GM18502 (cell line): ENCODE measurements around the gene AAMP.
"Not testable (repeated sequence)": the region's sequence is repeated elsewhere in the genome, so short reads cannot be mapped to it uniquely, and the experiment has no call there.

Experiments
- ATAC-seq: cut with Tn5 transposase; IDR thresholded peaks from one replicate; pipeline ENCODE4 v1.9.1; 2021; ENCODE audit warnings: mild to moderate bottlenecking; ENCODE audit not compliant: unreplicated experiment, poor library complexity

Gene AAMP

GRCh38 chr2:218276986-218277755, 7.2 kb upstream of the AAMP start:
- no peak for ATAC-seq

GRCh38 chr2:218275371-218276072, 5.6 kb upstream of the AAMP start:
- ATAC-seq = no peak

DNA sequence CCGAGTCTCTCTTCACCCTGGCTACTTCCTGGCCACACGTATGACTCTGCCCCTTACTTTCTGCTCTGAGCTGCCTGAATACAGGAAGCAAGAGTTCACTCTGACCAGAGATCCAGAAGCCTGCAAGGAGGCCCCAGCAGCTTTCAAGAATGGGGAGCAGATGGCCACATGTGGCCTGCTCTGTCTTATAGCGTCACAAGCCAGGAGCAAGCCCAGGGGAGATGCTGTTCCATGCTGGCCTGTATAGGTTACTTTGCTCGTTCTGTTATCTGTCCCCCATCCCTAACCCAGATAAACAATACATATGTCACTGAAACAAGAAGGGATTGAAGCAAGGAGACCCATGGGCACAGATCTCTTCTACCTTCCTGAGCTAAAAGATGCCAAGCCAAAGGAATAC, 4.6 kb upstream of the AAMP start:
- no peak for ATAC-seq

DNA sequence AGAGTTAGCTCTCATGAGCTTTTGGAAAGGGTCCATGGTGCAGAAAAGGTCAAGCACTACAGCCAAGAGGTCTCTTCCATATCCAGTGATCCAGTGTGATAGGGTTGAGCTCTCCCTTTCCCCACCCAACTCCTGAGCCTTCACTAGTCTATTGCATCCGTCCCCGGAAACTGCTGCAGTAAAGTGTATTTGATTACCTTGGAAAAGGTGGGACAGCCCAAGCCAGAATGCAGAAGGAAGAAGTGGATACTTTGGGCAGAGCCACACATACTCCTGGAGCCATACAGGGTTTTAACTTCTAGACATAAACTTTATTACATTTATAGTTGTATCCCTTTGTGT, 3.9 kb upstream of the AAMP start:
- ATAC-seq = no peak

GRCh38 chr2:218273214-218273907, 3.4 kb upstream of the AAMP start:
- not testable (repeated sequence) for ATAC-seq

DNA sequence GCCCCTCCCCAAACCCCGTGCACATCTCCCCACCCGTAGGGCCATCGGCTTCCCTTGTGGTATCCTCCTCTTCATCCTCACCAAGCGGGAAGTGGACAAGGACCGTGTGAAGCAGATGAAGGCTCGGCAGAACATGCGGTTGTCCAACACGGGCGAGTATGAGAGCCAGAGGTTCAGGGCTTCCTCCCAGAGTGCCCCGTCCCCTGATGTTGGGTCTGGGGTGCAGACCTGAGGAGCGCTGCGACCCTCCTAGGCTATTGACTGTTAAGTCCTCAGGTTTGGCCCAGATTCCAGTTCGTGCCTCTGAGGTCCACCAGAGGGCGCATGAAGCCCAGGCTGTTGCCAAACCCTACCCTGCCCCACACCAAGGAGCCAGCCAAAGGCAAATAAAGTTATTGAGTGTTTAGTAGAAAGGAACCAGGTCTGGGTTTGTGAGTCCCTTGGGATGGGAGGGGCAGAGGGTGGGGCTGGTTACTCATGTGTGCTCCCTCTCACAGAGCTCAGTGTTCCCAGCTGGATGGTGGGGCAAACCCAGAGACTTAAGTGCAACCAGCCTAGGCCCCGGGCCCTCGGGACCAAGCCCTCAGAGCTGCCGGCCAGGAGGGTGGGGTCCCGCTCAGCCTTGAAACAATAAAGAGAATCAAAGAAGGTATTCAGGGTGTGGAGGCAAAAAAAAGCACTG, 2.7 kb upstream of the AAMP start:
- ATAC-seq = peak; percentile 27

DNA sequence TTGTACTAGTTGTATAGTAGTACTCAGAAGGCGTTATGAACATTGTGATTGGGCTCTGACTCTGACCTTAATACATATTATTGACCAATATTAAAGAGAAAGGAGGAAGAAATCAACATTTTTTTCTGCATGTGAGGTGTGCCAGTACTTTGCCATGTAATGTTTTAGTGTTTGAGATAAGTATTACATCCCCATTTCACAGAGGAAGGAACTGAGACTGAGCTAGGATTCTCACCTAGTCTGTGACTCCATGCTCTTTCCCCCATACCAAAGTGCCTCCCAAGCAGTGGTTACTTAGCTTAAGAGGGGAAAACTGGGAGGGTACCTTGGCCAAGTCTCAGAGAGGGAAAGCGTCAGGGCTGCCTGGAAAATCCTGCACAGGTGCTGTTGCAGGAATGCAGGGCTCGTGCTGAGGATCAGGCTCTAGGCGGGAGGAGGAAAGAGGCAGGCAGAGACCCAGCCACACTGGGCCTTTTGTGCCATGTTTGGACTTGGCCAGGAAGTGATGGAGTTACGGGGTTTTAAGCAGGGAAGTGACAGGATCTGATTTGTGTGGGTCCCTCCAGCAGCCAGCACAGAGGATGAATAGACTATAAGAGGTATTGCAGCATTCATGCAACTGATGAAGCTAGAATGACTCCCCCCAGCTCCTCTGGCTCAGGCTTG, 2.1 kb upstream of the AAMP start:
- no peak for ATAC-seq

DNA sequence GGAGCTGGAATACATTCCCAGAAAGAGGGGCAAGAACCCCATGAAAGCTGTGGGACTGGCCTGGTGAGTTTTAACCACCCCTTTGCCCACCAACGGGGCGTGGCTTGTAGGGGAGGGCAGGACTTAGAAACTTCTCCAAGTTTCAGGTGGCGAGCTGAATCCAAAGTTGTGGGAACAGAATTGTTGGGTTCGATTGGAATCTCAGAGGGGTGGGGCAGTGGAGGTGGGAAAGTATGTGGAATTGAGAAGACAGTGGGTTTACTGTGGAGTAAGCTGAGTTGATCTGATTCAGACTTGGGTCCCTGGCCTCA, 1.5 kb upstream of the AAMP start:
- no peak for ATAC-seq

DNA sequence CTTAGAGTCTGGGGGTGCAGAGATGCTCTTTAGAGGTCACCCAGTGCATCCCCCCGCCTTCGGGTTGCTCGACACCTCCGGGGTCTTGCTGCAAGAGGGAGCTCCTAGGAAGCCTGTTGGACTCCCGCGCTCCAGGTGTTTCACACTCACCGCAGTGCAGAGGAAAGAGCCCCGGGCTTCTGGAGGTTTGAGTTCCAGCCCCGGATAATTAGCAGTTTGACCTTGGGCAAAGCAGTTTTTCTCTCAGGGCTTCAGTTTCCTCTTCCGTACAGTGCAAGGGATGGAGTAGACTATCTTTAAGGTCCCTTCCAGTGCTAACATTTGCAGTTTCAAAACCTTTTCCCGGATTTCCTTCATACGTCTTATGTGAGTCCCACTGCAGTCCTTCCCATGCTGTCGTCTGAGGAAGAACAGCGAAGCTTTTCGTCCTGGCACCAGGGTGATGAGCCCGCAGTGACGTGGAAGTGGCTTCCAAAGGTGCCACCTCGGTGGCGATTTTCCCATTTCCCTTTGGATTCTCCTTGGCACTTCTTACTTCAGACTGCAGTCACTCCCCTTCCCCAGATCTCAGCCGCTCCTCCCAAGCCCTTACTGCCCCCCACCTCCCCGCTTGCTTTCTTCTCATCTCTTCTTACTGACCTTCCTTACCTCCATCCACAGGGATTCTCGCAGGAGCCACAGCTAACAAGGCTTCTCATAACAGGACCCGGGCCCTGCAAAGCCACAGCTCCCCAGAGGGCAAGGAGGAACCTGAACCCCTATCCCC, 967 bp upstream of the AAMP start:
- no peak for ATAC-seq

DNA sequence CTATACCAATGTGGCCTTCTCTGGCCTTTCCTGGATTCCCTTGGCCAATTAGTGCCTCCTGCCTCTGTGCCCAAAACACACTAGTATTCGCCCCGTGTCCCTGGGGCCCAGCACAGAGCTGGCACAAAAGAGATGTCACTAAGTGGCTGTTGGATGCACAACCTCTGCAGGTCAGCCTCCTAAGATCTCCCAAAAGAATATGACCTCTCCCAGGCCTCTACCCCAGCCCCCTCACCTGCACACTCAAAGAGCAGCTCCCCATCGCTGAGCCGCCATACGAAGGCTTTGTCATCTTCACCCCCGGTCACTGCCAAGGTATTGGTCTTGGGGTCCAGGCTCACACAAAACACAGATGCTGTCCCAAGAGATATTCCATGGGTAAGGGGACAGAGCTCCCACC, 2.7 kb downstream of the AAMP start:
- no peak for ATAC-seq

DNA sequence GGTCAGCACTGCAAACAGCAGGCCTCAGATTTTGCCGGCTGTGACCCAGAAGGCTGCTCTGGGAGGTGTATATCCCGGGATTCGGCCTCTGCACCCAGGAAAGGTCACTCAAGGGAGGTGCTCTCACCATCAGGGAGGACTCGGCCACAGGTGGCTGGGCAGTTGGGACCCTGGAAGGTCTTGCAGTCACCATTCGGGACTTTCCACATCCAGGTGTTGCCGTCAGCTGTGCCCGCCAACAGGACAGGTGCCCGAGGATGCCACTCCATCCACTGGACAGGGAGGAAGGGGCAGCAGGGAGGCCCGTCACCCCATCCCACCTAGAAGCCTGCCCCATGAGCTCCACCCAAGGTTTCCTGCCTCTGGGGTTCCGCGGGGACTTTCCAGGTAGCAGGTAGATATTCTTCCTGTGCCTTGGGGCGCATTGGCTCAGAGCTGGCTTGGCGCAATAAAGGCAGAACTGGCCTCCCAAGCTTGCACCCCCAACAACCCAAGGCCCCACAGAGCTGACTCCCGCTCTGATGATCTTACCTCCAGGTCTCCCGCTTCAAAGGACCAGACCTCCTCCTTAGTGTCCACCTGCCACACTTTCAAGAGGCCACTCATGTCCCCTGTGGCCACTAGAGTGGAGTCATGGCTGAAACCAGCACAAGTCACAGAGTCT, 3.5 kb downstream of the AAMP start:
- ATAC-seq = no peak

- no peak for ATAC-seq
Measured at GRCh38 chr2:218265626-218266025, 4.3 kb downstream of the AAMP start.

GRCh38 chr2:218264773-218265561, 5.0 kb downstream of the AAMP start:
- ATAC-seq = no peak

DNA sequence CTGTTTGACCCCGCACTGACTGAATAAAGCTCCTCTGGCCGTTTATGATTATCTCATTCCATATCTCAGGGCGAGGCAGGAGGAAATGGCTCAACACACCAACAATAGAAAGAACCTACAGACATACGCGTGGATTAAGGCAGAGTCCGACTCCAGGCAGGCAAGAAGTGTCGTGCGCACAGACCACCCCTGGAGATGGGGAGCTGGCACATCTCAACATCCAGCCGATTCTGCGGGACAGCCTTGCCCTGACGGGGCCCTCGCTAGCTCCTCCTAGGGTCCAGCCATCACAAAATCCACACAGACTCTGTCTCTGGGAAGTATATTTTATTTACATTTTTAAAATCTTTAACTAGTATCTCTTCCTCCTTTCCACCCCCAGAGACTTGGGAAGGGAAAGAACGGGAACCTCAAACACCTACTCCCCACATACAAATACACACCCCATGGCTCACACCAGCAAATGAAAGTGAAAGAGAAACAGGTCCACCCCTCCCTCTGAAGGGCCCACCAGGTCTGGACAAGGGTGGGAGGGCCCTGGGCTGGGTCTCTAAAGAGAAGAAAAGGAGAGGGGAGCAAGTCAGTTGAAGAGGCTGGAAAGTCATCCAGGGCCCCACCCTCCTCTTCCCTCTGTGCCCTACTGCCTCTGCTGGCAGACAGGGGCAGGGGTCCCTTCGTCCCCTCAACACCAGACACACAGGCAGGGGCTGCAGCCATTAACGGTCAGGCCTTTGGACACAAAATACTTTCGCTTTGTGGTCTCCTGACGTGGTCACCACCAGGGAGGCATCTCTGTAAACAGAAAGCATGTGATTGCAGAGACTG, 5.9 kb downstream of the AAMP start:
- no peak for ATAC-seq

GRCh38 chr2:218262631-218263586, 7.0 kb downstream of the AAMP start:
- ATAC-seq = no peak

DNA sequence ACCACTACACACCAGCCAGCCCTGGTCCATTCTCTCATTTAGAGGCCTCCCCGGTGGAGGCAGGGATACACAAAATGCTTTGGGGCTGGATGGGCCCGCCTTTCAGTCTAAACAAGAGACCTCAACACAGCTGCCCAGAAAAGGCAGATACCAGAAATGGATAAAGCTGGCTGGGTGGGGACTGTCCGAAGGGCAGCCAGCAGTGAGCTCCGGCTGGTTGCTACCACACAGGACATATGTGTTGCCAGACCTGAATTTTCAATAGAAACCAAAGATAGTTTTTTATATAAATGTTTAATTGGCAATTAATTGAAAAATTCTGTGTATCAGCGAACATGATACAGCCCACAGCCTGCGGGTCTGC, 7.7 kb downstream of the AAMP start:
- no peak for ATAC-seq
